Erythroblast (primary cell): ENCODE measurements around the gene MAP2K7.
"Not testable (repeated sequence)": the region's sequence is repeated elsewhere in the genome, so short reads cannot be mapped to it uniquely, and the experiment has no call there.

Source experiments
- GATA1 ChIP-seq: IDR thresholded peaks from 2 replicates; pipeline ENCODE4 v1.6.1; 2011; ENCODE audit warnings: low read depth, mild to moderate bottlenecking, control low read depth, low read length, moderate library complexity
- POLR2A ChIP-seq: IDR thresholded peaks from 2 replicates; pipeline ENCODE4 v1.6.1; 2011; ENCODE audit warnings: mild to moderate bottlenecking, low read length

GRCh38 chr19:7930030-7930429 is 26.4 kb downstream of the MAP2K7 start:
- not testable (repeated sequence) for TF ChIP-seq POLR2A, GATA1
